Nephron (organoid): ENCODE results near the gene TNNC2.

Experiments used
- H3K27ac Mint-ChIP-seq, 3 experiments: 2 replicates each; pipeline ENCODE4 v1.8.0; 2020; ENCODE audit warnings: mixed read lengths in 3 of 3, mild to moderate bottlenecking in 2 of 3, moderate library complexity in 1 of 3
- H3K27me3 Mint-ChIP-seq: 2 replicates; pipeline ENCODE4 v1.8.0; 2021; ENCODE audit warnings: low read depth, mild to moderate bottlenecking, moderate library complexity, mixed read lengths
- H3K36me3 Mint-ChIP-seq: 2 replicates; pipeline ENCODE4 v1.8.0; 2020; ENCODE audit warnings: low read depth, mixed read lengths
- H3K4me1 Mint-ChIP-seq: 2 replicates; pipeline ENCODE4 v1.8.0; 2020; ENCODE audit warnings: mixed read lengths
- H3K4me3 Mint-ChIP-seq, 3 experiments: 2 replicates each; pipeline ENCODE4 v1.8.0; 2020; ENCODE audit warnings: mild to moderate bottlenecking in 3 of 3, mixed read lengths in 3 of 3, moderate library complexity in 2 of 3
- H3K9me3 Mint-ChIP-seq: 2 replicates; pipeline ENCODE4 v1.8.0; 2020; ENCODE audit warnings: mixed read lengths
- TF ChIP-seq, protein P1 (sequence below), 3 experiments: fragments of 200-600 bp; sonication (generic); IDR thresholded peaks; one replicate each; pipeline ENCODE4 v1.5.0; 2021; ENCODE audit warnings: antibody characterized with exemption in 3 of 3; ENCODE audit not compliant: unreplicated experiment in 3 of 3

Gene TNNC2

DNA sequence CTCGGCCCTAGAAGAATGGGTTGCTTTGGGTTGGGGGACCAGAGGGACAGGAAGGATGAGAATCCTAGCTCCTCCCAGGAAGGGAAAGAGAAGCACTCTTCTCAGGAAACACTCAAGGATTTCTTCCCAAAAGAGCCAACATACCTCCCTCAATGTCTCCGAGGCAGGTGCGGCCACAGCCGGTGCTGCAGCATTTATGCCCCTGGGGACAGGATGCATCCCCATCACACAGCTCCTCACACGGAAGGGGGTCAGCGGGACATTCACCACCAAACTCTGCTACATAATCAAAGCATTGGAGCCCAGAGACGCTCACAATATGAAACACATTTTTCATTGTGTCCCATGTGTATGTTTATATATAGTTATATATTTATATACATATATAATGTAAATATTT, 50.2 kb downstream of the TNNC2 start:
- Mint-ChIP-seq H3K4me3 (no peak overlapping the region), H3K36me3 (no peaks in the 10 kb centered on the region), H3K4me1 (peaks cover 19% of the 10 kb centered on the region), H3K27ac (no peak overlapping the region), H3K27me3 (peaks cover 3% of the 10 kb centered on the region), H3K9me3 (no peaks in the 10 kb centered on the region)
- TF ChIP-seq, protein P1, sequence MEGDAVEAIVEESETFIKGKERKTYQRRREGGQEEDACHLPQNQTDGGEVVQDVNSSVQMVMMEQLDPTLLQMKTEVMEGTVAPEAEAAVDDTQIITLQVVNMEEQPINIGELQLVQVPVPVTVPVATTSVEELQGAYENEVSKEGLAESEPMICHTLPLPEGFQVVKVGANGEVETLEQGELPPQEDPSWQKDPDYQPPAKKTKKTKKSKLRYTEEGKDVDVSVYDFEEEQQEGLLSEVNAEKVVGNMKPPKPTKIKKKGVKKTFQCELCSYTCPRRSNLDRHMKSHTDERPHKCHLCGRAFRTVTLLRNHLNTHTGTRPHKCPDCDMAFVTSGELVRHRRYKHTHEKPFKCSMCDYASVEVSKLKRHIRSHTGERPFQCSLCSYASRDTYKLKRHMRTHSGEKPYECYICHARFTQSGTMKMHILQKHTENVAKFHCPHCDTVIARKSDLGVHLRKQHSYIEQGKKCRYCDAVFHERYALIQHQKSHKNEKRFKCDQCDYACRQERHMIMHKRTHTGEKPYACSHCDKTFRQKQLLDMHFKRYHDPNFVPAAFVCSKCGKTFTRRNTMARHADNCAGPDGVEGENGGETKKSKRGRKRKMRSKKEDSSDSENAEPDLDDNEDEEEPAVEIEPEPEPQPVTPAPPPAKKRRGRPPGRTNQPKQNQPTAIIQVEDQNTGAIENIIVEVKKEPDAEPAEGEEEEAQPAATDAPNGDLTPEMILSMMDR (IDR thresholded peaks at IDR 0.05; ENCODE audit: unreplicated experiment in 3 of 3): no peak

GRCh38 chr20:45775411-45775810, 51.7 kb downstream of the TNNC2 start:
- no peak overlapping the region for H3K27ac Mint-ChIP-seq
- H3K9me3 Mint-ChIP-seq: no peaks in the 10 kb centered on the region
- TF ChIP-seq, protein P1 (IDR thresholded peaks at IDR 0.05; ENCODE audit: unreplicated experiment in 3 of 3): no peak
- H3K4me3 Mint-ChIP-seq: no peak overlapping the region
- peaks cover 29% of the 10 kb centered on the region for H3K4me1 Mint-ChIP-seq
- no peaks in the 10 kb centered on the region for H3K27me3 Mint-ChIP-seq
- no peaks in the 10 kb centered on the region for H3K36me3 Mint-ChIP-seq

GRCh38 chr20:45774945-45775344, 52.2 kb downstream of the TNNC2 start:
- Mint-ChIP-seq H3K9me3 (no peaks in the 10 kb centered on the region), H3K36me3 (no peaks in the 10 kb centered on the region), H3K27ac (no peak overlapping the region), H3K4me3 (no peak overlapping the region), H3K4me1 (peaks cover 29% of the 10 kb centered on the region), H3K27me3 (no peaks in the 10 kb centered on the region)
- TF ChIP-seq, protein P1 (IDR thresholded peaks at IDR 0.05; ENCODE audit: unreplicated experiment in 3 of 3): no peak
